ENCODE results near the gene KLHL2. TPM values are rescaled to one million over a fixed set of nuclear protein-coding genes. Genes with fewer than 3 reads are reported as not detected.
A peak's percentile ranks its signal among the peaks of the same experiment; 100 is the strongest.

Gene KLHL2
- total and polyA plus RNA-seq, 2 donors (not counting 3 experiments of a cell fraction or from before 2014, with no cell fraction given) = 9.9 to 22.1 TPM

GRCh38 chr4:165327211-165328100, 120.1 kb downstream of the KLHL2 start, which contains the start of gene MSMO1:
Gene MSMO1, plus strand, starts transcription at chr4:165327669. Its CDS starts 5,702 bp downstream, at chr4:165333371.
- TF ChIP-seq POLR2AphosphoS5 (IDR thresholded peaks at IDR 0.05; ENCODE audit: insufficient read depth, low read depth, low read length) = peak; percentile 20
- TF ChIP-seq MYC (IDR thresholded peaks at IDR 0.05; ENCODE audit: low read depth, low read length) = no peak
- H3K9ac ChIP-seq (replicated peaks; ENCODE audit: extremely low read depth, insufficient read depth, low read length) = peak within 1 kb of the TSS; percentile 76
- H3K9me1 ChIP-seq (replicated peaks; ENCODE audit: control insufficient read depth, extremely low read depth, insufficient read depth, low read length) = no peaks in the 10 kb centered on the region
- peaks cover 58% of the 10 kb centered on the region for H3K4me1 ChIP-seq (ENCODE audit: control insufficient read depth, extremely low read depth, insufficient read depth, low read length)
- dilution Hi-C loops (cut with MboI; ENCODE audit: extremely low pct_ligation_motif_present, low sequenced_read_pairs) = no loop called here
- H3K27me3 ChIP-seq (ENCODE audit: control insufficient read depth in 2 of 2, insufficient read depth in 2 of 2, low read length in 2 of 2) = no peaks in the 10 kb centered on the region
- H3K4me2 ChIP-seq (ENCODE audit: insufficient read depth, low read length) = peak within 1 kb of the TSS; percentile 92
- H3K4me3 ChIP-seq (replicated peaks in 1 of 3; ENCODE audit: insufficient read depth in 1 of 3, low read depth in 1 of 3, low read length in 3 of 3) = peak within 1 kb of the TSS; percentile 80 to 98 (median 96)
- peaks cover 50% of the 10 kb centered on the region for H3K79me2 ChIP-seq (ENCODE audit: control insufficient read depth, insufficient read depth, low read length)
- POLR2A ChIA-PET = interaction anchor here (0.9 to 1.1 kb wide), 2 partner anchors 119 to 215 kb away, joined by 5 to 6 read pairs; partner anchors contain the start of gene TMEM192
- DNase-seq (ENCODE audit: low read depth, low spot score) (peak; percentile 100), FAIRE-seq (peak; percentile 97)
- no TSS peak for BruUV-seq (replicated peaks)
- CTCF ChIA-PET = interaction anchor here (0.7 to 3.6 kb wide), 8 partner anchors 11 to 231 kb away, joined by 3 to 33 read pairs (median 4); partner anchors contain the start of gene TMEM192
- peak within 1 kb of the TSS; percentile 81 for H2AFZ ChIP-seq (ENCODE audit: low read depth, low read length)
- intact Hi-C loops (cut with micrococcal nuclease) = loop anchor here (1.0 to 2.0 kb wide), 5 partner anchors 51 to 215 kb away; partner anchors contain the start of genes CPE, KLHL2 and TMEM192
- peak within 1 kb of the TSS; percentile 64 for H3K27ac ChIP-seq (ENCODE audit: insufficient read depth, low read depth, low read length)
- H3K36me3 ChIP-seq (ENCODE audit: control insufficient read depth in 2 of 2, extremely low read depth in 1 of 2, insufficient read depth in 2 of 2, low read length in 2 of 2) = no peaks in the 10 kb centered on the region
- no peaks in the 10 kb centered on the region for H4K20me1 ChIP-seq (replicated peaks; ENCODE audit: control insufficient read depth, extremely low read depth, insufficient read depth, low read length)
- peaks cover 3% of the 10 kb centered on the region for H3K9me3 ChIP-seq (replicated peaks; ENCODE audit: control insufficient read depth, insufficient read depth, low read length)

- TF ChIP-seq POLR2A (IDR thresholded peaks at IDR 0.05; ENCODE audit: low read depth, low read length) = peak; percentile 8
- no peak for TF ChIP-seq POLR2AphosphoS5 (IDR thresholded peaks at IDR 0.05; ENCODE audit: insufficient read depth, low read depth, low read length)
- FAIRE-seq = no peak
- Histone ChIP-seq H3K9ac (replicated peaks; ENCODE audit: extremely low read depth, insufficient read depth, low read length) (peak overlapping the region; percentile 76), H3K4me3 (replicated peaks in 1 of 3; ENCODE audit: insufficient read depth in 1 of 3, low read depth in 1 of 3, low read length in 3 of 3) (peak overlapping the region; percentile 80 to 98 (median 96)), H4K20me1 (replicated peaks; ENCODE audit: control insufficient read depth, extremely low read depth, insufficient read depth, low read length) (peaks cover 4% of the 10 kb centered on the region), H3K9me3 (replicated peaks; ENCODE audit: control insufficient read depth, insufficient read depth, low read length) (peaks cover 3% of the 10 kb centered on the region), H3K9me1 (replicated peaks; ENCODE audit: control insufficient read depth, extremely low read depth, insufficient read depth, low read length) (no peaks in the 10 kb centered on the region), H3K27me3 (ENCODE audit: control insufficient read depth in 2 of 2, insufficient read depth in 2 of 2, low read length in 2 of 2) (no peaks in the 10 kb centered on the region), H3K4me1 (ENCODE audit: control insufficient read depth, extremely low read depth, insufficient read depth, low read length) (peaks cover 64% of the 10 kb centered on the region), H3K79me2 (ENCODE audit: control insufficient read depth, insufficient read depth, low read length) (peaks cover 56% of the 10 kb centered on the region), H3K4me2 (ENCODE audit: insufficient read depth, low read length) (peak overlapping the region; percentile 92), H3K36me3 (ENCODE audit: control insufficient read depth in 2 of 2, extremely low read depth in 1 of 2, insufficient read depth in 2 of 2, low read length in 2 of 2) (no peaks in the 10 kb centered on the region), H3K27ac (ENCODE audit: insufficient read depth, low read depth, low read length) (peak overlapping the region; percentile 6), H2AFZ (ENCODE audit: low read depth, low read length) (peak overlapping the region; percentile 81)
- DNase-seq (ENCODE audit: low read depth, low spot score) = no peak
- dilution Hi-C loops (cut with MboI; ENCODE audit: extremely low pct_ligation_motif_present, low sequenced_read_pairs) = no loop called here
- no TSS peak for BruUV-seq (replicated peaks)
- intact Hi-C loops (cut with micrococcal nuclease) = no loop called here
- ChIA-PET CTCF (interaction anchor here (1.0 to 3.6 kb wide), 4 partner anchors 27 to 215 kb away, joined by 3 to 33 read pairs (median 11); partner anchors contain the start of gene TMEM192), POLR2A (interaction anchor here (1.1 kb wide), 1 partner anchor 119 kb away, joined by 6 read pairs; no protein-coding TSS in a partner anchor)
These were observed 120.7 kb downstream of the KLHL2 start for GRCh38 chr4:165328101-165328425.

Measured in endothelial cell of umbilical vein (primary cell).